GM23338 (cell line): ENCODE data around the gene ADAM15. TPM values are rescaled to one million over a fixed set of nuclear protein-coding genes. Genes with fewer than 3 reads are reported as not detected.

ENCODE experiments used
- ATAC-seq: fragments of 200-7000 bp; cut with Tn5 transposase; 3 replicates; pipeline ENCODE4 v1.9.1; 2020
- DNase-seq: peaks from one replicate; pipeline ENCODE4 v3.0.0-alpha.2; 2015; ENCODE audit warnings: low spot score
- H2AFZ ChIP-seq: fragments of 200-600 bp; sonication (generic); 2 replicates; pipeline ENCODE4 v1.8.0; 2016; ENCODE audit warnings: antibody characterized with exemption, mild to moderate bottlenecking, moderate library complexity
- H3F3A ChIP-seq: fragments of 200-600 bp; sonication (generic); replicated peaks from 2 replicates; pipeline ENCODE4 v1.8.0; 2017; ENCODE audit warnings: antibody characterized with exemption, mixed run types, low read depth
- H3K27ac ChIP-seq: fragments of 200-600 bp; sonication (generic); 2 replicates; pipeline ENCODE4 v1.6.1; 2016; ENCODE audit warnings: low read depth
- H3K27me3 ChIP-seq: fragments of 200-600 bp; sonication (generic); 2 replicates; pipeline ENCODE4 v1.8.0; 2016; ENCODE audit warnings: mild to moderate bottlenecking, mixed run types, moderate library complexity; ENCODE audit not compliant: insufficient read depth
- H3K36me3 ChIP-seq: fragments of 200-600 bp; sonication (generic); 2 replicates; pipeline ENCODE4 v1.8.0; 2016; ENCODE audit warnings: mild to moderate bottlenecking; ENCODE audit not compliant: insufficient read depth
- H3K4me1 ChIP-seq: fragments of 200-600 bp; sonication (generic); 2 replicates; pipeline ENCODE4 v1.8.0; 2016; ENCODE audit warnings: mild to moderate bottlenecking, moderate library complexity; ENCODE audit not compliant: insufficient read depth
- H3K4me2 ChIP-seq: fragments of 200-600 bp; sonication (generic); 2 replicates; pipeline ENCODE4 v1.7.1; 2017; ENCODE audit warnings: mixed run types
- H3K4me3 ChIP-seq: fragments of 200-600 bp; sonication (generic); 2 replicates; pipeline ENCODE4 v1.6.1; 2016; ENCODE audit warnings: mixed run types
- H3K79me2 ChIP-seq: fragments of 200-600 bp; sonication (generic); replicated peaks from 2 replicates; pipeline ENCODE4 v1.8.0; 2017; ENCODE audit warnings: mild to moderate bottlenecking; ENCODE audit not compliant: insufficient read depth
- H3K9me2 ChIP-seq: fragments of 200-600 bp; sonication (generic); 2 replicates; pipeline ENCODE4 v1.8.0; 2017; ENCODE audit not compliant: insufficient read depth
- H4K20me1 ChIP-seq: fragments of 200-600 bp; sonication (generic); replicated peaks from 2 replicates; pipeline ENCODE4 v1.8.0; 2017; ENCODE audit warnings: mild to moderate bottlenecking; ENCODE audit not compliant: insufficient read depth
- H3K27ac Mint-ChIP-seq: 2 replicates; pipeline ENCODE4 v1.8.0; 2020; ENCODE audit warnings: inconsistent platforms, mild to moderate bottlenecking, moderate library complexity, mixed read lengths
- H3K27me3 Mint-ChIP-seq: 3 replicates; pipeline ENCODE4 v1.8.0; 2022; ENCODE audit warnings: low read depth, mild to moderate bottlenecking, moderate library complexity, mixed read lengths, inconsistent platforms; ENCODE audit not compliant: insufficient read depth, poor library complexity
- H3K36me3 Mint-ChIP-seq: 3 replicates; pipeline ENCODE4 v1.8.0; 2021; ENCODE audit warnings: low read depth, mild to moderate bottlenecking, inconsistent platforms, moderate library complexity, mixed read lengths
- H3K4me1 Mint-ChIP-seq: 3 replicates; pipeline ENCODE4 v1.8.0; 2020; ENCODE audit warnings: mild to moderate bottlenecking, inconsistent platforms, mixed read lengths
- H3K4me3 Mint-ChIP-seq: 3 replicates; pipeline ENCODE4 v1.8.0; 2021; ENCODE audit warnings: moderate library complexity, mild to moderate bottlenecking, inconsistent platforms, mixed read lengths
- H3K9me3 Mint-ChIP-seq: 3 replicates; pipeline ENCODE4 v1.8.0; 2020; ENCODE audit warnings: moderate library complexity, mild to moderate bottlenecking, inconsistent platforms, mixed read lengths
- CREB1 ChIP-seq: fragments of 250-450 bp; sonication (Bioruptor Pico); IDR thresholded peaks from 2 replicates; pipeline ENCODE4 v1.5.0; 2020; ENCODE audit warnings: low read depth, mild to moderate bottlenecking, moderate library complexity
- ETS1 ChIP-seq: IDR thresholded peaks from 2 replicates; pipeline ENCODE4 v1.6.1; 2016; ENCODE audit warnings: antibody characterized with exemption
- EZH2 ChIP-seq: fragments of 200-600 bp; sonication (generic); IDR thresholded peaks from one replicate; pipeline ENCODE4 v1.8.0; 2017; ENCODE audit warnings: antibody characterized with exemption, mild to moderate bottlenecking, low read depth; ENCODE audit not compliant: unreplicated experiment
- EZH2phosphoT487 ChIP-seq: fragments of 200-600 bp; sonication (generic); IDR thresholded peaks from one replicate; pipeline ENCODE4 v1.8.1; 2018; ENCODE audit warnings: antibody characterized with exemption; ENCODE audit not compliant: unreplicated experiment
- JUNB ChIP-seq: IDR thresholded peaks from one replicate; pipeline ENCODE4 v1.6.1; 2016; ENCODE audit warnings: antibody characterized with exemption; ENCODE audit not compliant: unreplicated experiment
- NANOG ChIP-seq: IDR thresholded peaks from 2 replicates; pipeline ENCODE4 v1.6.1; 2016; ENCODE audit warnings: antibody characterized with exemption, borderline replicate concordance
- POLR2AphosphoS5 ChIP-seq: IDR thresholded peaks from 2 replicates; pipeline ENCODE4 v1.6.1; 2016; ENCODE audit warnings: antibody characterized with exemption, low read depth
- STAT1 ChIP-seq: IDR thresholded peaks from one replicate; pipeline ENCODE4 v1.6.1; 2016; ENCODE audit warnings: antibody characterized with exemption; ENCODE audit not compliant: unreplicated experiment
- ZNF114 ChIP-seq: fragments of 250-450 bp; sonication (Bioruptor Pico); IDR thresholded peaks from 2 replicates; pipeline ENCODE4 v1.5.0; 2020; ENCODE audit warnings: mild to moderate bottlenecking, moderate library complexity
- ZNF331 ChIP-seq: fragments of 250-450 bp; sonication (Bioruptor Pico); IDR thresholded peaks from 2 replicates; pipeline ENCODE4 v1.5.0; 2020; ENCODE audit warnings: low read depth, mild to moderate bottlenecking, moderate library complexity
- ZNF462 ChIP-seq: fragments of 250-450 bp; sonication (Bioruptor Pico); IDR thresholded peaks from 2 replicates; pipeline ENCODE4 v1.5.0; 2020; ENCODE audit warnings: mild to moderate bottlenecking, moderate library complexity
- polyA plus RNA-seq: library from polyadenylated mRNA; unstranded; fragments of >200 nt; fragmentation: Nextera tagmentation; extraction: Ambion mirVana; gene quantifications from 2 replicates; pipeline ENCODE4 v1.2.1, GENCODE V29; 2016
- total RNA-seq: library from RNA; depleted of rRNA; stranded (reverse); fragments of >200 nt; shearing (Covaris generic); gene quantifications from 2 replicates; pipeline ENCODE4 v1.2.3, GENCODE V29; 2014

The ADAM15 gene
- total and polyA plus RNA-seq, 2 experiments from 2014 or later = 24.2 to 31.1 TPM

- DNase-seq (no peak), ATAC-seq (no peak)
- Histone ChIP-seq H2AFZ (no peak overlapping the region), H3K9me2 (no peaks in the 10 kb centered on the region), H4K20me1 (peaks cover 3% of the 10 kb centered on the region), H3K4me1 (peaks cover 23% of the 10 kb centered on the region), H3F3A (peaks cover 17% of the 10 kb centered on the region), H3K27ac (no peak overlapping the region), H3K4me3 (no peak overlapping the region), H3K36me3 (no peaks in the 10 kb centered on the region), H3K4me2 (peak overlapping the region; percentile 72), H3K27me3 (peaks cover 56% of the 10 kb centered on the region), H3K79me2 (no peaks in the 10 kb centered on the region)
- Mint-ChIP-seq H3K9me3 (no peaks in the 10 kb centered on the region), H3K27ac (no peak overlapping the region), H3K4me1 (peaks cover 36% of the 10 kb centered on the region), H3K36me3 (peaks cover 4% of the 10 kb centered on the region), H3K27me3 (peaks cover 44% of the 10 kb centered on the region), H3K4me3 (peak overlapping the region; percentile 21; the same call in 1 of the 3 replicates)
- no peak for TF ChIP-seq JUNB
- no peak for TF ChIP-seq EZH2phosphoT487
Observed at GRCh38 chr1:155073377-155074242, 22.5 kb downstream of the ADAM15 start.

GRCh38 chr1:155075535-155075934 lies 24.4 kb downstream of the ADAM15 start:
- Histone ChIP-seq H3K4me1 (peaks cover 20% of the 10 kb centered on the region), H4K20me1 (no peaks in the 10 kb centered on the region; the same call in 1 of the 2 replicates), H2AFZ (no peak overlapping the region), H3K4me2 (no peak overlapping the region), H3K36me3 (no peaks in the 10 kb centered on the region), H3K27ac (no peak overlapping the region), H3K79me2 (no peaks in the 10 kb centered on the region), H3K27me3 (peaks cover 72% of the 10 kb centered on the region), H3K4me3 (no peak overlapping the region), H3K9me2 (no peaks in the 10 kb centered on the region), H3F3A (peaks cover 8% of the 10 kb centered on the region)
- Mint-ChIP-seq H3K9me3 (no peaks in the 10 kb centered on the region), H3K27me3 (peaks cover 56% of the 10 kb centered on the region), H3K4me3 (no peak overlapping the region), H3K4me1 (peaks cover 35% of the 10 kb centered on the region), H3K36me3 (no peaks in the 10 kb centered on the region; the same call in 2 of the 3 replicates), H3K27ac (no peak overlapping the region)
- DNase-seq = no peak
- no peak for ATAC-seq
- no peak for TF ChIP-seq POLR2AphosphoS5
- TF ChIP-seq EZH2phosphoT487 = no peak
- TF ChIP-seq EZH2 = no peak
- TF ChIP-seq ETS1 = no peak
- no peak for TF ChIP-seq STAT1
- TF ChIP-seq ZNF114 (CRISPR knock-in tag) = no peak
- no peak for TF ChIP-seq NANOG
- no peak for TF ChIP-seq ZNF331
- TF ChIP-seq CREB1 (CRISPR knock-in tag) = no peak
- no peak for TF ChIP-seq JUNB
- TF ChIP-seq ZNF462 (CRISPR knock-in tag) = no peak
